GM06990 (cell line): ENCODE measurements around the gene SLC15A3.

Experiments used
- DNase-seq: peaks from one replicate; pipeline ENCODE4 v3.0.0-alpha.2; 2011; ENCODE audit not compliant: insufficient read length; ENCODE audit errors: extremely low read depth
- H3K27me3 ChIP-seq: replicated peaks from 2 replicates; pipeline ENCODE4 v1.6.0; 2011; ENCODE audit warnings: low read length; ENCODE audit not compliant: control insufficient read depth, insufficient read depth
- H3K36me3 ChIP-seq: 2 replicates; pipeline ENCODE4 v1.5.1; 2011; ENCODE audit warnings: low read length; ENCODE audit not compliant: control insufficient read depth, insufficient read depth
- H3K4me3 ChIP-seq: replicated peaks from 2 replicates; pipeline ENCODE4 v1.5.1; 2011; ENCODE audit warnings: low read depth, mild to moderate bottlenecking, control low read depth, low read length
- TF ChIP-seq, protein P1 (sequence below): IDR thresholded peaks from 2 replicates; pipeline ENCODE4 v1.5.1; 2011; ENCODE audit warnings: low read length, control low read depth, mild to moderate bottlenecking, inconsistent platforms; ENCODE audit not compliant: insufficient read depth, poor library complexity, severe bottlenecking

Gene SLC15A3

DNA sequence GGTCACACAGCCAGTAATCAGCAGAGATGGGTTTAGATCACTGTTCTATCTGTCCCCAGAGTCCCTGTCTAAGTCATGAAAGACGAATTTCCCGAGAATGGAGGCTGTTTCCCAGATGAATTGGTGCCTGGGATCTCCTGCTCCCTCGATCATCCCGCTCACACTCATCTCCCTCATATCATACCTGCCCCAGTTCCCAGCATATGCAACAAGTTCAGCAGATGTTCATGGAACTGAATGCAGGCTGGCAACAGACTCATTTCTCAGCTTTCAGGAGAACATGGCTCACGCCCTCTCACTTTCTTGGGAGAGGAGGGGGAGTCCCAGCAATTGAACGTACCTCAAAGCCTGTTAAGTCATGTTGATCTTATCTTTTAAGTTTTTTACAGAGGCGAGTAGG lies 41.6 kb upstream of the SLC15A3 start:
- Histone ChIP-seq H3K36me3 (no peaks in the 10 kb centered on the region), H3K27me3 (no peaks in the 10 kb centered on the region), H3K4me3 (no peak overlapping the region)
- TF ChIP-seq, protein P1, sequence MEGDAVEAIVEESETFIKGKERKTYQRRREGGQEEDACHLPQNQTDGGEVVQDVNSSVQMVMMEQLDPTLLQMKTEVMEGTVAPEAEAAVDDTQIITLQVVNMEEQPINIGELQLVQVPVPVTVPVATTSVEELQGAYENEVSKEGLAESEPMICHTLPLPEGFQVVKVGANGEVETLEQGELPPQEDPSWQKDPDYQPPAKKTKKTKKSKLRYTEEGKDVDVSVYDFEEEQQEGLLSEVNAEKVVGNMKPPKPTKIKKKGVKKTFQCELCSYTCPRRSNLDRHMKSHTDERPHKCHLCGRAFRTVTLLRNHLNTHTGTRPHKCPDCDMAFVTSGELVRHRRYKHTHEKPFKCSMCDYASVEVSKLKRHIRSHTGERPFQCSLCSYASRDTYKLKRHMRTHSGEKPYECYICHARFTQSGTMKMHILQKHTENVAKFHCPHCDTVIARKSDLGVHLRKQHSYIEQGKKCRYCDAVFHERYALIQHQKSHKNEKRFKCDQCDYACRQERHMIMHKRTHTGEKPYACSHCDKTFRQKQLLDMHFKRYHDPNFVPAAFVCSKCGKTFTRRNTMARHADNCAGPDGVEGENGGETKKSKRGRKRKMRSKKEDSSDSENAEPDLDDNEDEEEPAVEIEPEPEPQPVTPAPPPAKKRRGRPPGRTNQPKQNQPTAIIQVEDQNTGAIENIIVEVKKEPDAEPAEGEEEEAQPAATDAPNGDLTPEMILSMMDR: no peak
- no peak for DNase-seq

DNA sequence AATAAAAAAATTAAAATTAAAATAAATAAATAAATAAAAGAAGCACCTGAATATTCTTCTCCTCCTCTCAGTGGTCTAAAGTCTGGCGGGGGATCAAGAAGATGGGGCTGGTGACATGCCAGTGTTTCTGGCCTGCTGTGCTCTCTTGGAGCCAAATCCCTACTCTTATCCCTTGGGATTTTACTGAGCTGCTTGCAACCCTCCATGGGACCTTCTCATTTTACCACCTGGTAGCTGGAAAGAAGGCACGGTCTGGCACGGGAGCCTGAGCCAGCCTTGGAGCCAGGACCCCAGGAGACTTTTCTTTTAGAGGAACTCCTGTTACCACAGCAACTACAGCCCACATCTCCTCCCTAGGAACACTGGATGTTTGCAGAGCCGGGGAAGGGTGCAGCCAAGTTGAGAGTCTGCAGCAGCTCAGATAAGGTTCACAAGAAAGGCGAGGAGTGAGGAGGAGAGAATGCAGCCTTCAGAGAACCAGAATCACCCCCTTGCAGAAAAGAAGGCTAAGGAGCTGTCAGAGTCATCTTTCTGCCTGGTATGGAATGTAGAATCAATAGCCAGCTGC lies 41.0 kb upstream of the SLC15A3 start:
- no peak for DNase-seq

DNA sequence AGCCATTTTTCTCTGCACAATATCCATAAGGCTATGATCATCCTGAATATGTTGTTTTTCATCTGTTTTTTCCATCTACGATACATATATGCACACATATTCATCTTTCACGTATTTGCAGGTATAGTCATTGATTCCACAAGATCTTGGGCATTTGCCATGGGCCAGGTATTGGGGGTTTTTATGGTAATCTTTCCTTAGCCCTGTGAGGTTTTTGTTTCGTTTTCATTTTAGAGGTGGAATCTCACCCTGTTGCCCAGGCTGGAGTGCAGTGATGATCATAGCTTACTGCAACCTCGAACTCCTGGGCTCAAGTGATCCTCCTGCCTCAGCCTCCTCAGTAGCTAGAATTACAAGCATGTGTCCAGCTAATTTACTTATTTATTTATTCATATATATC lies 39.5 kb upstream of the SLC15A3 start:
- H3K27me3 ChIP-seq: no peaks in the 10 kb centered on the region
- DNase-seq: no peak
- no peaks in the 10 kb centered on the region for H3K36me3 ChIP-seq
- TF ChIP-seq, protein P1: no peak
- H3K4me3 ChIP-seq: no peak overlapping the region

More for the DNA sequence above, 41.0 kb upstream of the SLC15A3 start:
- Histone ChIP-seq H3K36me3 (no peaks in the 10 kb centered on the region), H3K27me3 (no peaks in the 10 kb centered on the region), H3K4me3 (no peak overlapping the region)
- TF ChIP-seq, protein P1: no peak

DNA sequence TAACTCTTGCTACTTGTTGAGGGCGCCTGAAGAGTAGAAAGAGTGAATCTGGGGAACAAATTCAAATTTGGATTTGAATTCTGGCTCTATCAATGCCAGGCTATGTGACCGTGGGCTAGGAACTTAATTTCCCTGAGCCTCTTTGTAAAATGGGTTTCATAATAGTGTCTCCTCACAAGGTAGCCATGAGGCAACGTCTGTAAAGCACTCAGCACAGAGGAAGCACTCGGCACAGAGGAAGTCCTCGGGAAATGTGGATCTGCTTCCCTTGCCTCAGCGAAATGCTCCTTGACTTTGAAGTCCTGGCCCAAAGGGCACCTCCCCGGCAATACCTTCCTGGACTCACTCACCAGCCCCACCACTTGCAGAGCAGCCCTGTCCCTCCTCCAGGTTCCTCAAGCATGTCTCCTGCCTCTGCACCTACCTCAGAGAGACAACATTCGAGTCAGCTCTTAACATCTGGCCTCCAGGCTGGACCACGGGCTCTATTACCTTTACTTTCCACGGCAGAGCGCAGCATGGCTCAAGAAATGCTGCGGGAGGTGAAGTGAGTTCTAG lies 37.2 kb upstream of the SLC15A3 start:
- Histone ChIP-seq H3K4me3 (no peak overlapping the region), H3K36me3 (no peaks in the 10 kb centered on the region), H3K27me3 (no peaks in the 10 kb centered on the region)
- no peak for DNase-seq
- TF ChIP-seq, protein P1: no peak

DNA sequence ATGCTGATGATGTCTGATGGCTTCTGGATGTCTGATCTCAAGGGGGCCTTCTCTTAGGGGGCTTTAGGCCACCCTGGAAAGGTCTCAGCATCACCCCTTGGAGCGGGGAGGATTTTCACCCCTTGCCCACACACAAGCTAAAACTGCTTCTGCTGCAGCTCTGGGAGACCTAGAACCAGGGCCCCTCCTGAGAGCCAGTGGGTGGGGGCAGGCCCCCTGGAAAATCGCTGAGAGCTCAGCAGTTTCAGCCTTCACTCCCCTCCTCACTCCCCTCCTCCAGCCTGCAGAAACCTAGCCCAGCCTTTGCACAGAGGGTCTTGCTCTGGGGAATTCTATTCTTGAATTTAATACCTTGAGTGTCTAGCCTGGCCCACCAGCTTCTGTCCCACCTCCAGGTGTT lies 36.7 kb upstream of the SLC15A3 start:
- no peak for DNase-seq
- H3K36me3 ChIP-seq: no peaks in the 10 kb centered on the region
- H3K4me3 ChIP-seq: no peak overlapping the region
- no peaks in the 10 kb centered on the region for H3K27me3 ChIP-seq
- TF ChIP-seq, protein P1: no peak
